Right atrium auricular region (tissue), 2 donors: ENCODE results near the gene XRRA1. TPM values are rescaled to one million over a fixed set of nuclear protein-coding genes. Genes with fewer than 3 reads are reported as not detected.

ENCODE experiments used
- DNase-seq: peaks from one replicate; pipeline ENCODE4 v3.0.0-alpha.2; 2019; ENCODE audit warnings: low spot score
- H3K27ac ChIP-seq, 2 donors: fragments of 200-600 bp; sonication (generic); 1 replicate in 1 of 2; 2 replicates in 1 of 2; pipeline ENCODE4 v1.5.1; 2016 to 2019
- H3K27me3 ChIP-seq, 2 donors: fragments of 200-600 bp; sonication (generic); one replicate each; pipeline versions ENCODE4 v1.5.1 to v1.6.0; 2017 to 2019
- H3K36me3 ChIP-seq: fragments of 200-600 bp; sonication (generic); one replicate; pipeline ENCODE4 v1.5.1; 2016
- H3K4me1 ChIP-seq, 2 donors: fragments of 200-600 bp; sonication (generic); one replicate each; pipeline versions ENCODE4 v1.5.1 to v1.6.0; 2017 to 2019
- H3K4me3 ChIP-seq, 2 donors: fragments of 200-600 bp; sonication (generic); 1 replicate in 1 of 2; 2 replicates in 1 of 2; pipeline ENCODE4 v1.5.1; 2017 to 2019; ENCODE audit warnings: mild to moderate bottlenecking in 1 of 2, moderate library complexity in 1 of 2
- H3K9me3 ChIP-seq, 2 donors: fragments of 200-600 bp; sonication (generic); one replicate each; pipeline ENCODE4 v1.5.1; 2019
- CTCF ChIP-seq, 2 donors: fragments of 200-600 bp; sonication (generic); IDR thresholded peaks; one replicate each; pipeline ENCODE4 v1.5.1; 2019; ENCODE audit warnings: antibody characterized with exemption in 2 of 2
- total RNA-seq, 2 donors: library from RNA; depleted of rRNA; stranded (reverse); fragments of >200 nt; gene quantifications; one replicate each; pipeline ENCODE4 v1.1.0, GENCODE V29; 2016

XRRA1 gene
- total RNA-seq, 2 donors from 2014 or later: 6.8 to 8.1 TPM

GRCh38 chr11:74948546-74948897, 369 bp downstream of the XRRA1 start:
- no peak for DNase-seq
- no peaks in the 10 kb centered on the region for H3K36me3 ChIP-seq
- H3K4me3 ChIP-seq: peak overlapping the region; percentile 85 to 93
- H3K4me1 ChIP-seq: peaks cover 0 to 34% of the 10 kb centered on the region in 2 donors
- H3K27me3 ChIP-seq: no peaks in the 10 kb centered on the region
- no peak for TF ChIP-seq CTCF (IDR thresholded peaks at IDR 0.05)
- no peaks in the 10 kb centered on the region for H3K9me3 ChIP-seq
- peak overlapping the region; percentile 86 to 91 for H3K27ac ChIP-seq

GRCh38 chr11:74942073-74942759, 6.7 kb downstream of the XRRA1 start:
- H3K4me3 ChIP-seq: no peak overlapping the region
- no peaks in the 10 kb centered on the region for H3K9me3 ChIP-seq
- no peaks in the 10 kb centered on the region for H3K36me3 ChIP-seq
- H3K4me1 ChIP-seq: no peaks in the 10 kb centered on the region
- H3K27ac ChIP-seq: no peak overlapping the region
- no peak for TF ChIP-seq CTCF (IDR thresholded peaks at IDR 0.05)
- DNase-seq: no peak
- no peaks in the 10 kb centered on the region for H3K27me3 ChIP-seq

- Histone ChIP-seq H3K4me1 (no peaks in the 10 kb centered on the region), H3K36me3 (peaks cover 6% of the 10 kb centered on the region), H3K27me3 (no peaks in the 10 kb centered on the region), H3K27ac (no peak overlapping the region), H3K9me3 (no peaks in the 10 kb centered on the region), H3K4me3 (no peak overlapping the region)
- no peak for DNase-seq
- TF ChIP-seq CTCF (IDR thresholded peaks at IDR 0.05): no peak
These were observed 7.4 kb downstream of the XRRA1 start for GRCh38 chr11:74941492-74941891.

- no peak for TF ChIP-seq CTCF (IDR thresholded peaks at IDR 0.05)
- no peaks in the 10 kb centered on the region for H3K27me3 ChIP-seq
These were observed 11.0 kb downstream of the XRRA1 start for GRCh38 chr11:74937696-74938475.

GRCh38 chr11:74936976-74937375, 11.9 kb downstream of the XRRA1 start:
- H3K4me1 ChIP-seq: no peaks in the 10 kb centered on the region
- H3K4me3 ChIP-seq: no peak overlapping the region
- H3K27ac ChIP-seq: no peak overlapping the region
- H3K27me3 ChIP-seq: no peaks in the 10 kb centered on the region
- TF ChIP-seq CTCF (IDR thresholded peaks at IDR 0.05): no peak
- no peak for DNase-seq
- H3K36me3 ChIP-seq: peaks cover 33% of the 10 kb centered on the region
- H3K9me3 ChIP-seq: no peaks in the 10 kb centered on the region

More at GRCh38 chr11:74937696-74938475, 11.0 kb downstream of the XRRA1 start:
- H3K9me3 ChIP-seq: no peaks in the 10 kb centered on the region
- no peaks in the 10 kb centered on the region for H3K4me1 ChIP-seq
- no peak overlapping the region for H3K27ac ChIP-seq
- no peak overlapping the region for H3K4me3 ChIP-seq
- no peak for DNase-seq
- peaks cover 24% of the 10 kb centered on the region for H3K36me3 ChIP-seq
